ENCODE data around the gene LRGUK. TPM values are rescaled to one million over a fixed set of nuclear protein-coding genes. Genes with fewer than 3 reads are reported as not detected.

LRGUK gene
- total RNA-seq, 1 experiment from 2014 or later, result 1.0 TPM

DNA sequence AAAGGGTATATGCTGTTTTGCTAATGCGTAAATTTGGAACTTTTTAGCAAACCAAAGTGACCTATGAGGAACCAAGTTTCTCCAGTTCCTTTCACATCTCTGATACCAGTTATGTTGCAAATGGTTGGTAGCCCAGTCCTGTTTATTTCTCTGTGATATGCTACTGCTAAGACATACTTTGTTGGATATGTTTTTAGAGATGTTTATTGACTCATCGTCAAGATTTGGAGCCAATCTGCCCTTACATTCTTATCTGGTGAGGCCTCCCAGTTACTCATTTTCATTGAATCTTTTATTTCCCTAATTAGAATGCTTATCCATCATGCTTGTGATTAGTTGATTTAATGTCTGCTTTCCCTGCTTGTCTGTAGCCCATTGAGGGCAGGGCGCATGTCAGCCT is 58.9 kb downstream of the LRGUK start:
- Histone ChIP-seq H3K9me3 (ENCODE audit: low read length) (no peaks in the 10 kb centered on the region), H3K27me3 (ENCODE audit: low read length) (no peaks in the 10 kb centered on the region), H2AFZ (ENCODE audit: low read length) (no peak overlapping the region), H3F3A (ENCODE audit: low read length, unreplicated experiment) (no peaks in the 10 kb centered on the region), H3K9me2 (replicated peaks; ENCODE audit: low read length) (no peaks in the 10 kb centered on the region), H4K20me1 (ENCODE audit: low read length) (no peaks in the 10 kb centered on the region), H3K27ac (ENCODE audit: low read length) (no peak overlapping the region), H3K36me3 (ENCODE audit: low read depth, low read length) (no peaks in the 10 kb centered on the region), H3K4me3 (ENCODE audit: low read length) (no peak overlapping the region), H3K79me2 (ENCODE audit: low read length) (no peaks in the 10 kb centered on the region), H3K9ac (ENCODE audit: low read length) (no peak overlapping the region), H3K4me1 (ENCODE audit: insufficient read depth, low read length) (no peaks in the 10 kb centered on the region), H3K4me2 (ENCODE audit: low read length) (no peak overlapping the region)
- DNase-seq (no peak), ATAC-seq (no peak)
- TF ChIP-seq EZH2phosphoT487 (IDR thresholded peaks at IDR 0.05; ENCODE audit: borderline replicate concordance, low read length) (no peak), EZH2 (IDR thresholded peaks at IDR 0.05; ENCODE audit: low read length, unreplicated experiment) (no peak)
- TF ChIP-seq, protein P1, sequence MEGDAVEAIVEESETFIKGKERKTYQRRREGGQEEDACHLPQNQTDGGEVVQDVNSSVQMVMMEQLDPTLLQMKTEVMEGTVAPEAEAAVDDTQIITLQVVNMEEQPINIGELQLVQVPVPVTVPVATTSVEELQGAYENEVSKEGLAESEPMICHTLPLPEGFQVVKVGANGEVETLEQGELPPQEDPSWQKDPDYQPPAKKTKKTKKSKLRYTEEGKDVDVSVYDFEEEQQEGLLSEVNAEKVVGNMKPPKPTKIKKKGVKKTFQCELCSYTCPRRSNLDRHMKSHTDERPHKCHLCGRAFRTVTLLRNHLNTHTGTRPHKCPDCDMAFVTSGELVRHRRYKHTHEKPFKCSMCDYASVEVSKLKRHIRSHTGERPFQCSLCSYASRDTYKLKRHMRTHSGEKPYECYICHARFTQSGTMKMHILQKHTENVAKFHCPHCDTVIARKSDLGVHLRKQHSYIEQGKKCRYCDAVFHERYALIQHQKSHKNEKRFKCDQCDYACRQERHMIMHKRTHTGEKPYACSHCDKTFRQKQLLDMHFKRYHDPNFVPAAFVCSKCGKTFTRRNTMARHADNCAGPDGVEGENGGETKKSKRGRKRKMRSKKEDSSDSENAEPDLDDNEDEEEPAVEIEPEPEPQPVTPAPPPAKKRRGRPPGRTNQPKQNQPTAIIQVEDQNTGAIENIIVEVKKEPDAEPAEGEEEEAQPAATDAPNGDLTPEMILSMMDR (conservative IDR thresholded peaks at IDR 0.05; ENCODE audit: low read depth, low read length), result no peak
- BruUV-seq (replicated peaks), result no TSS peak
- ChIA-PET CTCF (no interaction called here), POLR2A (ENCODE audit: unreplicated experiment) (no interaction called here)
- intact Hi-C loops (cut with micrococcal nuclease), result no loop called here

DNA sequence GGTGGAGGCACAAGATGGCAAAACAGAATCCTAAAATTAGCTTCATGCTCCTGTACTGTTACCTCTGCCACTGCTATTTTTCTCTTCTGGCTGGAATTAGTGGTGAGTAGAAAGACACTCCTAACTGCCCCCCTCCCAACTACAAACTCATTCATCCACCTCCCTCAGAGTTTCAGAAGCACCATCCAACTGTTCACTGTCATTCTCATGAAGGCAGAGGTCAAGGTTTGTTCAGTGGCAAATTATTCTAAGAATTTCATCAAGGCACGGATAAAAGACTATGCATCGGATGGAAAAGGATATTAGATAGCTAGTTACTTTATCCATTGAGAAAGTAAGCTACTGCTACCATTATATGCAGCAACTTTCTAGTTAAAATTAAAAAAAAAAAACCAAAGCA is 59.7 kb downstream of the LRGUK start:
- H3K9ac ChIP-seq (ENCODE audit: low read length), result no peak overlapping the region
- ChIA-PET CTCF (no interaction called here), POLR2A (ENCODE audit: unreplicated experiment) (no interaction called here)
- no peak overlapping the region for H3K4me3 ChIP-seq (ENCODE audit: low read length)
- TF ChIP-seq EZH2 (IDR thresholded peaks at IDR 0.05; ENCODE audit: low read length, unreplicated experiment) (no peak), EZH2phosphoT487 (IDR thresholded peaks at IDR 0.05; ENCODE audit: borderline replicate concordance, low read length) (no peak)
- TF ChIP-seq, protein P1 (conservative IDR thresholded peaks at IDR 0.05; ENCODE audit: low read depth, low read length), result no peak
- no peaks in the 10 kb centered on the region for H3K9me2 ChIP-seq (replicated peaks; ENCODE audit: low read length)
- BruUV-seq (replicated peaks), result no TSS peak
- no peak overlapping the region for H3K27ac ChIP-seq (ENCODE audit: low read length)
- H3K36me3 ChIP-seq (ENCODE audit: low read depth, low read length), result no peaks in the 10 kb centered on the region
- no peaks in the 10 kb centered on the region for H4K20me1 ChIP-seq (ENCODE audit: low read length)
- ATAC-seq (no peak), DNase-seq (no peak)
- no peak overlapping the region for H2AFZ ChIP-seq (ENCODE audit: low read length)
- no peaks in the 10 kb centered on the region for H3F3A ChIP-seq (ENCODE audit: low read length, unreplicated experiment)
- no peaks in the 10 kb centered on the region for H3K9me3 ChIP-seq (ENCODE audit: low read length)
- H3K79me2 ChIP-seq (ENCODE audit: low read length), result no peaks in the 10 kb centered on the region
- H3K27me3 ChIP-seq (ENCODE audit: low read length), result no peaks in the 10 kb centered on the region
- no peak overlapping the region for H3K4me2 ChIP-seq (ENCODE audit: low read length)
- H3K4me1 ChIP-seq (ENCODE audit: insufficient read depth, low read length), result no peaks in the 10 kb centered on the region
- intact Hi-C loops (cut with micrococcal nuclease), result no loop called here

DNA sequence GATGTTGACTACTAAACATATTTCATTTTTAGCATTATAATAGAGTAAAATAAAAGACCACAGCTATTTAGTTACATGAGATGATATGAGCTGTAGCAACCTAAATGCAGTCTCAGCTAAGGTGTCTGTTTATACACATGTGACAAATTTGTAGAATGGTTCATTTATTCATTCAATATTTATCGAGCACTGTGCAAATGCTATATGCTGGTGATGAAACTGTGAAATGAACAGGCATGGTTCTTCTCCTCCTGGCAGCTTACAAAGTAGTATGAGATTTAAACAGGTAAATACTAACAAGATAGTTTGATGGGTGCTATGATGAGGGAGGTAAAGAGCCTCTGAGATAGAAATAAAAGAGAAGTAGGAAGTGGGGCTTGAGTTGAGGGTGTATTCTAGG is 60.8 kb downstream of the LRGUK start:
- H4K20me1 ChIP-seq (ENCODE audit: low read length), result no peaks in the 10 kb centered on the region
- H3K36me3 ChIP-seq (ENCODE audit: low read depth, low read length), result no peaks in the 10 kb centered on the region
- H3K79me2 ChIP-seq (ENCODE audit: low read length), result no peaks in the 10 kb centered on the region
- ChIA-PET CTCF (no interaction called here), POLR2A (ENCODE audit: unreplicated experiment) (no interaction called here)
- H3K4me1 ChIP-seq (ENCODE audit: insufficient read depth, low read length), result no peaks in the 10 kb centered on the region
- H3F3A ChIP-seq (ENCODE audit: low read length, unreplicated experiment), result no peaks in the 10 kb centered on the region
- H3K27ac ChIP-seq (ENCODE audit: low read length), result no peak overlapping the region
- no peak for DNase-seq
- no peak for ATAC-seq
- H3K9me3 ChIP-seq (ENCODE audit: low read length), result no peaks in the 10 kb centered on the region
- intact Hi-C loops (cut with micrococcal nuclease), result no loop called here
- no peak overlapping the region for H2AFZ ChIP-seq (ENCODE audit: low read length)
- TF ChIP-seq, protein P1 (conservative IDR thresholded peaks at IDR 0.05; ENCODE audit: low read depth, low read length), result no peak
- TF ChIP-seq EZH2phosphoT487 (IDR thresholded peaks at IDR 0.05; ENCODE audit: borderline replicate concordance, low read length) (no peak), EZH2 (IDR thresholded peaks at IDR 0.05; ENCODE audit: low read length, unreplicated experiment) (no peak)
- BruUV-seq (replicated peaks), result no TSS peak
- H3K4me3 ChIP-seq (ENCODE audit: low read length), result no peak overlapping the region
- H3K9me2 ChIP-seq (replicated peaks; ENCODE audit: low read length), result no peaks in the 10 kb centered on the region
- no peak overlapping the region for H3K4me2 ChIP-seq (ENCODE audit: low read length)
- H3K9ac ChIP-seq (ENCODE audit: low read length), result no peak overlapping the region
- H3K27me3 ChIP-seq (ENCODE audit: low read length), result no peaks in the 10 kb centered on the region
